ENCODE measurements around the gene SORCS2. TPM values are rescaled to one million over a fixed set of nuclear protein-coding genes. Genes with fewer than 3 reads are reported as not detected.

SORCS2 gene
- total and polyA plus RNA-seq, 2 donors (not counting 1 experiment from before 2014, with no cell fraction given), result not detected

DNA sequence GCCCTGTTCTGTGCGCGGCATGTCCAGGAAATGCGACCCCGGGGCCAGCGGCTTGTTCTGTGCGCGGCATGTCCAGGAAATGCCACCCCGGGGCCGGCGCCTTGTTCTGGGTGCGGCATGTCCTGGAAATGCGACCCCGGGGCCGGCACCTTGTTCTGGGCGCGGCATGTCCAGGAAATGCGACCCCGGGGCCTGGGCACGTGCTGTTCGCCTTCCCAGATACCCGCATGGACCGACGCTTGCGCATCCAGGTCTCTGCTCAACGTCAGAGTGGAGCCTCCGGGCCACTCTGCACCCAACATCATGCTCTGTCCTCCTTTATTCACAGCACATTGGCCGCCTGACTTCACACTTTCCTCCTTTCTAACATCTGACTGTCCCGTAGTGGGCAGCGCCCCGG is 318.2 kb downstream of the SORCS2 start:
- Mint-ChIP-seq H3K4me3 (no peak overlapping the region), H3K27ac (no peak overlapping the region), H3K27me3 (peaks cover 16% of the 10 kb centered on the region), H3K9me3 (ENCODE audit: insufficient read depth) (no peaks in the 10 kb centered on the region), H3K4me1 (peaks cover 10% of the 10 kb centered on the region)
- WGBS (ENCODE audit: insufficient coverage), result 84% methylated on average over 23 of the region's 30 CpGs
- no peak for DNase-seq
- no peak overlapping the region for H3K9ac ChIP-seq (ENCODE audit: low read length)
- ChIA-PET CTCF (no interaction called here), POLR2A (no interaction called here)
- ATAC-seq (ENCODE audit: low read depth), result no peak
- no peaks in the 10 kb centered on the region for H4K20me1 ChIP-seq (ENCODE audit: control insufficient read depth, insufficient read depth, low read length, poor library complexity, severe bottlenecking)
- intact Hi-C loops (cut with micrococcal nuclease), result no loop called here
- no peak overlapping the region for H3K4me3 ChIP-seq (ENCODE audit: control extremely low read depth in 1 of 5, extremely low read depth in 1 of 5, insufficient read depth in 1 of 5, low read depth in 2 of 5, low read length in 4 of 5)
- no peak overlapping the region for H2AFZ ChIP-seq (ENCODE audit: insufficient read depth, low read depth, low read length, poor library complexity, severe bottlenecking)
- H3K79me2 ChIP-seq (ENCODE audit: control insufficient read depth, insufficient read depth, low read length), result no peaks in the 10 kb centered on the region
- H3K4me1 ChIP-seq (ENCODE audit: control insufficient read depth in 2 of 2, insufficient read depth in 2 of 2, low read length in 2 of 2), result no peaks in the 10 kb centered on the region
- peaks cover 0 to 5% (median 0%) of the 10 kb centered on the region in 4 experiments for H3K27me3 ChIP-seq (replicated peaks in 1 of 4; ENCODE audit: control extremely low read depth in 1 of 4, control insufficient read depth in 3 of 4, insufficient read depth in 4 of 4, low read length in 3 of 4)
- no peaks in the 10 kb centered on the region for H3K36me3 ChIP-seq (replicated peaks in 1 of 2; ENCODE audit: control extremely low read depth in 1 of 2, control insufficient read depth in 1 of 2, extremely low read depth in 1 of 2, insufficient read depth in 2 of 2, low read length in 1 of 2)
- H3K27ac ChIP-seq (ENCODE audit: low read length in 2 of 2), result no peak overlapping the region
- TF ChIP-seq, protein P1, sequence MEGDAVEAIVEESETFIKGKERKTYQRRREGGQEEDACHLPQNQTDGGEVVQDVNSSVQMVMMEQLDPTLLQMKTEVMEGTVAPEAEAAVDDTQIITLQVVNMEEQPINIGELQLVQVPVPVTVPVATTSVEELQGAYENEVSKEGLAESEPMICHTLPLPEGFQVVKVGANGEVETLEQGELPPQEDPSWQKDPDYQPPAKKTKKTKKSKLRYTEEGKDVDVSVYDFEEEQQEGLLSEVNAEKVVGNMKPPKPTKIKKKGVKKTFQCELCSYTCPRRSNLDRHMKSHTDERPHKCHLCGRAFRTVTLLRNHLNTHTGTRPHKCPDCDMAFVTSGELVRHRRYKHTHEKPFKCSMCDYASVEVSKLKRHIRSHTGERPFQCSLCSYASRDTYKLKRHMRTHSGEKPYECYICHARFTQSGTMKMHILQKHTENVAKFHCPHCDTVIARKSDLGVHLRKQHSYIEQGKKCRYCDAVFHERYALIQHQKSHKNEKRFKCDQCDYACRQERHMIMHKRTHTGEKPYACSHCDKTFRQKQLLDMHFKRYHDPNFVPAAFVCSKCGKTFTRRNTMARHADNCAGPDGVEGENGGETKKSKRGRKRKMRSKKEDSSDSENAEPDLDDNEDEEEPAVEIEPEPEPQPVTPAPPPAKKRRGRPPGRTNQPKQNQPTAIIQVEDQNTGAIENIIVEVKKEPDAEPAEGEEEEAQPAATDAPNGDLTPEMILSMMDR (IDR thresholded peaks at IDR 0.05), result no peak
- TF ChIP-seq EZH2 (IDR thresholded peaks at IDR 0.05; ENCODE audit: borderline replicate concordance, insufficient read depth, low read depth, low read length, poor library complexity, severe bottlenecking), result no peak
- H3K9me3 ChIP-seq (ENCODE audit: control extremely low read depth in 1 of 3, control insufficient read depth in 2 of 3, insufficient read depth in 1 of 3, low read length in 2 of 3), result peaks cover 0 to 16% (median 0%) of the 10 kb centered on the region in 3 donors
- H3K4me2 ChIP-seq (replicated peaks; ENCODE audit: low read depth, low read length, poor library complexity, severe bottlenecking), result no peak overlapping the region

DNA sequence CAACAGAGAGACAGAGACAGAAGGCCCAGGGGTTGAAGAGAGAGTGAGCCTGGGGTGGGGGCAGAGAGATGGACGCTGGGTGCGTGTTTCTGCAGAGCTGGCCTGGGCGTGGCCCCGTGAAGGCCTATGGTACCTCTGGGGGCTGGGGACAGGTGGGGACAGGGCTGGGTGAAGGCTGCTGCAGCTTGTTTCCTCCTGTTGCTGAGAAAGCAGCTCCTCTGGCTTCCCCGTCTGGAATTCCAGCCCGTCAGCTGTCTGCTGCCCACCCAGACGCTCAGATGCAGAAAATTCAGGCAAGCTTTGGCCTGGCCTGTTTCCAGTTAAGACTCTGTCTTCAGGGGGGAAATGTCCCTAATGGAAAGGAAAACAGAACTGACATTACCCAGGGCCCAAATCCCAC is 319.2 kb downstream of the SORCS2 start:
- Histone ChIP-seq H3K9me3 (ENCODE audit: control extremely low read depth in 1 of 3, control insufficient read depth in 2 of 3, insufficient read depth in 1 of 3, low read length in 2 of 3) (peaks cover 0 to 16% (median 0%) of the 10 kb centered on the region in 3 donors), H3K4me1 (ENCODE audit: control insufficient read depth in 2 of 2, insufficient read depth in 2 of 2, low read length in 2 of 2) (no peaks in the 10 kb centered on the region), H3K4me2 (replicated peaks; ENCODE audit: low read depth, low read length, poor library complexity, severe bottlenecking) (no peak overlapping the region), H3K27me3 (replicated peaks in 1 of 4; ENCODE audit: control extremely low read depth in 1 of 4, control insufficient read depth in 3 of 4, insufficient read depth in 4 of 4, low read length in 3 of 4) (peaks cover 0 to 5% (median 0%) of the 10 kb centered on the region in 4 experiments), H3K4me3 (ENCODE audit: control extremely low read depth in 1 of 5, extremely low read depth in 1 of 5, insufficient read depth in 1 of 5, low read depth in 2 of 5, low read length in 4 of 5) (no peak overlapping the region), H3K36me3 (replicated peaks in 1 of 2; ENCODE audit: control extremely low read depth in 1 of 2, control insufficient read depth in 1 of 2, extremely low read depth in 1 of 2, insufficient read depth in 2 of 2, low read length in 1 of 2) (no peaks in the 10 kb centered on the region), H3K27ac (ENCODE audit: low read length in 2 of 2) (no peak overlapping the region), H4K20me1 (ENCODE audit: control insufficient read depth, insufficient read depth, low read length, poor library complexity, severe bottlenecking) (no peaks in the 10 kb centered on the region), H3K79me2 (ENCODE audit: control insufficient read depth, insufficient read depth, low read length) (no peaks in the 10 kb centered on the region), H2AFZ (ENCODE audit: insufficient read depth, low read depth, low read length, poor library complexity, severe bottlenecking) (no peak overlapping the region), H3K9ac (ENCODE audit: low read length) (no peak overlapping the region)
- H3K27ac Mint-ChIP-seq, result no peak overlapping the region
- intact Hi-C loops (cut with micrococcal nuclease), result no loop called here
- peaks cover 10% of the 10 kb centered on the region for H3K4me1 Mint-ChIP-seq
- ATAC-seq (ENCODE audit: low read depth), result no peak
- no peak for DNase-seq
- TF ChIP-seq, protein P1 (IDR thresholded peaks at IDR 0.05), result no peak
- TF ChIP-seq EZH2 (IDR thresholded peaks at IDR 0.05; ENCODE audit: borderline replicate concordance, insufficient read depth, low read depth, low read length, poor library complexity, severe bottlenecking), result no peak
- CTCF ChIA-PET, result no interaction called here
- H3K4me3 Mint-ChIP-seq, result no peak overlapping the region
- WGBS (ENCODE audit: insufficient coverage), result 59% methylated on average over 7 of the region's 7 CpGs
- H3K9me3 Mint-ChIP-seq (ENCODE audit: insufficient read depth), result no peaks in the 10 kb centered on the region
- POLR2A ChIA-PET, result no interaction called here
- peaks cover 15% of the 10 kb centered on the region for H3K27me3 Mint-ChIP-seq
